Cardiac muscle cell (in vitro differentiated cells and primary cell): ENCODE measurements around the gene ASZ1. TPM values are rescaled to one million over a fixed set of nuclear protein-coding genes. Genes with fewer than 3 reads are reported as not detected.

Experiments
- DNase-seq, 2 donors: peaks; one replicate each; pipeline versions ENCODE4 v3.0.0 to v3.0.0-alpha.2; 2010 to 2017; ENCODE audit warnings: low read depth in 1 of 2, low spot score in 1 of 2
- H3K27ac ChIP-seq: fragments of 200-600 bp; sonication (generic); 2 replicates; pipeline ENCODE4 v1.5.1; 2016
- H3K27me3 ChIP-seq: fragments of 200-600 bp; sonication (generic); 2 replicates; pipeline ENCODE4 v1.6.0; 2016; ENCODE audit warnings: control low read depth
- H3K36me3 ChIP-seq: fragments of 200-600 bp; sonication (generic); 2 replicates; pipeline ENCODE4 v1.5.1; 2016; ENCODE audit warnings: control low read depth
- H3K4me1 ChIP-seq: fragments of 200-600 bp; sonication (generic); 2 replicates; pipeline ENCODE4 v1.8.1; 2017; ENCODE audit warnings: low read depth, mild to moderate bottlenecking, mixed run types
- H3K4me3 ChIP-seq: fragments of 200-600 bp; sonication (generic); 2 replicates; pipeline ENCODE4 v1.5.1; 2016; ENCODE audit warnings: mild to moderate bottlenecking
- H3K9me3 ChIP-seq: fragments of 200-600 bp; sonication (generic); 2 replicates; pipeline ENCODE4 v1.5.1; 2017; ENCODE audit warnings: low read depth, mild to moderate bottlenecking, control low read depth
- polyA plus RNA-seq: library from polyadenylated mRNA; unstranded; fragments of >200 nt; fragmentation: Nextera tagmentation; extraction: Ambion mirVana; gene quantifications from 2 replicates; pipeline ENCODE4 v1.2.1, GENCODE V29; 2016
- total RNA-seq: library from RNA; depleted of rRNA; stranded (reverse); fragments of >200 nt; gene quantifications from 2 replicates; pipeline ENCODE4 v1.2.3, GENCODE V29; 2016
- TF ChIP-seq, protein P1 (sequence below): IDR thresholded peaks from 2 replicates; pipeline ENCODE4 v1.5.1; 2012; ENCODE audit warnings: low read depth, mild to moderate bottlenecking, low read length

ASZ1 gene
- total and polyA plus RNA-seq, 2 experiments from 2014 or later = 0.70 TPM; not detected in 1

DNA sequence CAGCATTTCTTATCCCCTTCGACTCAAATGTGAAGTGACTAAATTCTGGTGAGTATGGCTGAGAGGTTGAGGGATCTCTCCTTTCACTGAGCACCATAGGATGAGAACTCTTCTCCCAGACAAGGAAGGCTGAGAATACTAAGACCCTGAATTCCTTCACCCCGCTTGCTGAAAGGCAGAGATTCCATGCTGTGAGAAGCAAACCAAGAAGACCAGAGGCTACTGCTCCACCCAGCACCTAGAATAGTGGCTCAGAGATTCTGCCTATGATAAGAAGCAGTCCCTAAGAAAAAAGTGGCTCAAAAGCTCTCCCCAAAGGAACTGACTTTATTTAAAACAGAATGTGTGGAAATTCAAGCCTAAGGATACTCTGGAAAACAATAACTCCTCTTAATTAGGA, 77.7 kb downstream of the ASZ1 start:
- TF ChIP-seq, protein P1, sequence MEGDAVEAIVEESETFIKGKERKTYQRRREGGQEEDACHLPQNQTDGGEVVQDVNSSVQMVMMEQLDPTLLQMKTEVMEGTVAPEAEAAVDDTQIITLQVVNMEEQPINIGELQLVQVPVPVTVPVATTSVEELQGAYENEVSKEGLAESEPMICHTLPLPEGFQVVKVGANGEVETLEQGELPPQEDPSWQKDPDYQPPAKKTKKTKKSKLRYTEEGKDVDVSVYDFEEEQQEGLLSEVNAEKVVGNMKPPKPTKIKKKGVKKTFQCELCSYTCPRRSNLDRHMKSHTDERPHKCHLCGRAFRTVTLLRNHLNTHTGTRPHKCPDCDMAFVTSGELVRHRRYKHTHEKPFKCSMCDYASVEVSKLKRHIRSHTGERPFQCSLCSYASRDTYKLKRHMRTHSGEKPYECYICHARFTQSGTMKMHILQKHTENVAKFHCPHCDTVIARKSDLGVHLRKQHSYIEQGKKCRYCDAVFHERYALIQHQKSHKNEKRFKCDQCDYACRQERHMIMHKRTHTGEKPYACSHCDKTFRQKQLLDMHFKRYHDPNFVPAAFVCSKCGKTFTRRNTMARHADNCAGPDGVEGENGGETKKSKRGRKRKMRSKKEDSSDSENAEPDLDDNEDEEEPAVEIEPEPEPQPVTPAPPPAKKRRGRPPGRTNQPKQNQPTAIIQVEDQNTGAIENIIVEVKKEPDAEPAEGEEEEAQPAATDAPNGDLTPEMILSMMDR = no peak
- Histone ChIP-seq H3K4me1 (peaks cover 8% of the 10 kb centered on the region), H3K27ac (no peak overlapping the region), H3K9me3 (no peaks in the 10 kb centered on the region), H3K4me3 (no peak overlapping the region), H3K27me3 (no peaks in the 10 kb centered on the region), H3K36me3 (no peaks in the 10 kb centered on the region)
- no peak for DNase-seq

DNA sequence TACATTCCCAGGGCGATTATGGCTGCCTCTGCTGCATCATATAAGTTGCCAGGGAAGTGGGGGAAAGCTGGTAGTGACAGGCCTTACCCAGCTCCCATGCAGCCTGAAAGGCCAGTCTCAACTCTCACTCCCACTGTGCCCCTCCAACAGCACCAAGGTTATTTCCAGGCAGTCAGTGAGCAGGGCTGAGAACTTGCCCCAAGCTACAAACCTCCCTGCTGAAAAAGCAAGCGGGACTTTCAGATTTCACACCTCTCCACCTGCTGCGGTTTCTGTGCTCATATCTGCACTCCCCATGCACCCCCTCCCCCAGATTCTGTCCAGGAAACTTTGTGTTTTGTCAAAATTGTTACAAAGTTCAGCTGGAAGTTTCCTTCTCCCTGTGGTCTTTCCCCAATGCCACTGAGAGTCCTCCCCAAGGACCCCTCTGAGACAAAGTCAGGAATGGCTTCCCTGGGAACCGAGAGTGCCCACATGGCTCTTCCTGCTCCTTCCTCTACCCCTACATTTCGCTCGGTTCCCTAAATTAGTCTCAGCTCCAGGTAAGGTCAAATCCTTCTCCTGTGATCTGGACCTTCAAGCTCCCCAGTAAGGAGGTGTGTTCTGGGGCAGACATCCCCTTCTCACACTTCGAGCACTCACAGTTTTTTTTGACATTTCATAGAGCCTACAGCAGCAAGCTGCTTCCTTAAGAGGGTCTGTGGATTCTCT, 79.2 kb downstream of the ASZ1 start:
- Histone ChIP-seq H3K4me3 (no peak overlapping the region), H3K4me1 (peaks cover 12% of the 10 kb centered on the region), H3K27me3 (no peaks in the 10 kb centered on the region), H3K27ac (no peak overlapping the region), H3K9me3 (no peaks in the 10 kb centered on the region), H3K36me3 (no peaks in the 10 kb centered on the region)
- TF ChIP-seq, protein P1 = no peak
- DNase-seq = no peak

DNA sequence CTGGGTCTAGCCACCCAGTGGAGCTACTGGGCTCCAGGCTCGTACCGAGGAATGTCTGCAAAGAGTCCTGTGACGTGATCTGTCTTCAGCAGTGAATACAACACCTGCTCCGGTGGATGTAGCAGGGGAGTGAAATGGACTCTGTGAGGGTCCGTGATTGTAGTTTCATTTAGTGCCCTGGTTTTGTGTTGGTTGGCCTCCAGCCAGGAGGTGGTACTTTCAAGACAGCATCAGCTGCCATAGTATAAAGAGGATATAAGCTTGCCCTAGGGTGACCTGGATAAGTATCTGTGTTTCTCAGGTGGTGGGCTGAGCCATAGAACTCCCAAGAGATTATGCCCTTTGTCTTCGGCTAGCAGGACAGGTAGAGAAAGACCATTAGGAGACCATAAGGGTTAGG, 79.8 kb downstream of the ASZ1 start:
- H3K27ac ChIP-seq = no peak overlapping the region
- H3K27me3 ChIP-seq = no peaks in the 10 kb centered on the region
- DNase-seq = no peak
- H3K4me3 ChIP-seq = no peak overlapping the region
- no peaks in the 10 kb centered on the region for H3K36me3 ChIP-seq
- peaks cover 12% of the 10 kb centered on the region for H3K4me1 ChIP-seq
- TF ChIP-seq, protein P1 = no peak
- H3K9me3 ChIP-seq = no peaks in the 10 kb centered on the region

DNA sequence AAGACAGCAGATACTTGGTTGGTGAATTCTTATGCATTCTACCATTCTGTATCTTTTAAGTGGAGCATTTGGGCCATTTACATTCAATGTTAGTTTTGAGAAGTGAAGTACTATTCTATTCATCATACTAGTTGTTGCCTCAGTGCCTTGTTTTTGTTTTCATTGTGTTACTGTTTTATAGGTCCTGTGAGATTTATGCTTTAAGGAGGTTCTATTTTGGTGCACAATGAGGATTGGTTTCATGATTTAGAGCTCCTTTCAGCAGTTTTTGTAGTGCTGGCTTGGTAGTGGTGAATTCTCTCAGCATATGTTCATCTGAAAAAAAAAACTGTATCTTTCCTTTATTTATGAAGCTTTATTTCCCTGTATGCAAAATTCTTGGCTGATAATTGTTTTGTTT, 81.1 kb downstream of the ASZ1 start:
- Histone ChIP-seq H3K9me3 (no peaks in the 10 kb centered on the region), H3K4me3 (no peak overlapping the region), H3K4me1 (peaks cover 12% of the 10 kb centered on the region), H3K27me3 (no peaks in the 10 kb centered on the region), H3K36me3 (no peaks in the 10 kb centered on the region), H3K27ac (no peak overlapping the region)
- DNase-seq = no peak
- TF ChIP-seq, protein P1 = no peak

DNA sequence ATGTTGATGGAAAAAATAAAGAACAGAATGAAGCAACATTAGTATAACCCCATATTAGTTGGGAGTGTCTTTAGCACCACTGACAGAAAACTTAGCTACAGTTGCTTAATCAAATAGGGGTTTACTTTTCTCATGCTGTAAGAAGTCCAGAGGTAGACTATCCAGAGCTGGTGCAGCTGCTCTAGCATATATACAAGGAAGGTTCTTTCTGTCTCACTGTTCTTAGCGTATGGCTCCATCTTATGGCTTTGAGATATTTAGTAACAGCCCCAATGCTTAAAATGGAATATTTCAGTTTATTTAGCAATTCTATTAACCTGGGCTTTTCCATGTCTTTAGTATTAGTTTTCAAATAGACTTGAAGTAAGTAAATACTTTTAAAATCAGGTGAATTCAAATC, 89.3 kb downstream of the ASZ1 start:
- DNase-seq = peak in 1 of 2 donors; percentile 8

More for the DNA sequence above, 89.3 kb downstream of the ASZ1 start:
- Histone ChIP-seq H3K36me3 (no peaks in the 10 kb centered on the region), H3K4me3 (no peak overlapping the region), H3K4me1 (no peaks in the 10 kb centered on the region), H3K9me3 (no peaks in the 10 kb centered on the region), H3K27me3 (no peaks in the 10 kb centered on the region), H3K27ac (no peak overlapping the region)
- TF ChIP-seq, protein P1 = no peak
